ENCODE data around the gene ZNF346. TPM values are rescaled to one million over a fixed set of nuclear protein-coding genes. Genes with fewer than 3 reads are reported as not detected.
"Not testable (repeated sequence)": the region's sequence is repeated elsewhere in the genome, so short reads cannot be mapped to it uniquely, and the experiment has no call there.

The ZNF346 gene
- total RNA-seq, 1 donor from 2014 or later, result 28.1 TPM

GRCh38 chr5:177006265-177006972, 16.1 kb upstream of the ZNF346 start, which contains the start of gene UIMC1:
UIMC1 (minus strand) TSS chr5:177006779; CDS start chr5:176982615, 24,164 bp downstream.
- intact Hi-C loops (cut with micrococcal nuclease), result loop anchor here (1.0 to 5.0 kb wide), 9 partner anchors 16 to 645 kb away; partner anchors contain the start of genes KIAA1191, LMAN2, NSD1 and TMED9

DNA sequence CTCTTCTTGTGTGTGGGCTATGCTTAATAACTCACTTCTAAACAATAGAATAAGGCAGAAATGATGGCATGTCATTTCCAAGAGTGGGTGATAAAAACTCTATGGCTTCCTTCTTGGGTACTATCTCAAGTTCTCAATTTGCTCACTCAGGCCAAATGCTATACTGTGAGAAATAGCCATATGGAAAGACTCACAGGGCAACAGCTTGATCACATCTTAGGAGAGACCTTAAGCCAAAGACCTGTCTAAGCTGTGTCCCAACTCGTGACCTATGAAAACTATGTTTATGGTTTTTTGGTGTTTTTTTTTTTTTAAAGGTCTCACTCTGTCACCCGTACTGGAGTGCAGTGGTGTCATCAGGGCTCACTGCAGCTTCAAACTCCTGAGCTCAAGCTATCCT, 13.8 kb upstream of the ZNF346 start:
- intact Hi-C loops (cut with micrococcal nuclease), result loop anchor here (5.0 kb wide), 2 partner anchors 344 to 361 kb away; partner anchors contain the start of genes LMAN2 and TSPAN17

DNA sequence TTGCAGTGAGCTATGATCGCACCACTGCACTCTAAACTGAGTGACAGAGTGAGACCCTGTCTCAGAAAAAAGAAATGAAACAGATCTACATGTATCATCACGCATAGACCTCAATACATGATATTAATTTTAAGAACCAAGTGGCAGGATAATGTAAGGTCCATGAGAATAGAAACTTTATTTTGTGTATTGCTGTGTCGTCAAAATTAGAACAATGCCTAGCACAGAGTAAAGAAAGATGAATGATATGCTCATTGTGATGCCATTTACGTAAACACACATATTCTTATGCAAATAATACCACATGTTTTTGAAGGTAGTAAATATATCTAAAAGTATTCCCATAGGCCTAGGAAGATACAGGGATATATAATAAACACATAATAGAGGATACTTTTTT, 12.3 kb upstream of the ZNF346 start:
- intact Hi-C loops (cut with micrococcal nuclease), result no loop called here

- intact Hi-C loops (cut with micrococcal nuclease), result no loop called here
Measured at GRCh38 chr5:177015156-177015555, 7.3 kb upstream of the ZNF346 start.

DNA sequence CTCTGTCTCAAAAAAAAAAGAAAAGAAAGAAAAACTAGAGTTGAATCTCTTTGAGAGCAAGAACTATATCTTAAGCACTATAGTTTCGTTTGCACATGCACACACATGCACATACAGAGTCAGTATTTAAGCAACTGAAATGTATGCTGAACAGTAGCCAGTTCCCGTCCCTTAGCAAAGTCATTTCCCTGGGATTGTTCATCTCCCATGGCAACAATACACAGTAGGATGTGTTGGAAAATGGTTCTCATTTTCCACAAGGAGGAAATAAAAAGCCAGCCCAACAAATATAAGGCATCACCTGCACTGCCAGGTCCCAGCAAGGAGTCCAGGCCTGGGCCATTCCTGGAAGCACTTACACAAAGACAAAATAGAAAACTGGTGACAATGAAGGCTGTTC, 4.2 kb upstream of the ZNF346 start:
- intact Hi-C loops (cut with micrococcal nuclease), result no loop called here

DNA sequence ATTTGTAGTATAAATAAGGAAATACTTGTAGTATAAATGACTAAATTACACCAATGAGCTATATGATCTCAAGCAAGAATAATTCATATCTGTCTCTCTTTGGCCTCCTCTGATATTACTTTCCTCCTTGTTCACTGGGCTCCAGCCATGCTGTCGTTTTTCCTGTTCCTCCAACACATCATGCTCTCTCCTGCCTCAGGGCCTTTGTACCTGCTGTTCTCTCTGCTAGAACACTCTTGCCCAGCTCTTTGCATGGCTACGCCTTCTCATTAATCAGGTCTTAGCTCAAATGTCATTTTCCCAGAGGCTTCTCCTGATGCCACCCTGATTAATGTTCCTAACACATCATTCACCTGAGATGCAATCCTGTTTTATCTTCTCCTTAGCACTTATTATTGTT, 2.5 kb upstream of the ZNF346 start:
- intact Hi-C loops (cut with micrococcal nuclease), result loop anchor here (5.0 kb wide), 2 partner anchors 112 to 483 kb away; partner anchors contain the start of genes NSD1 and RNF44

GRCh38 chr5:177023303-177023664, 788 bp downstream of the ZNF346 start:
- intact Hi-C loops (cut with micrococcal nuclease), result loop anchor here (2.0 to 5.0 kb wide), 5 partner anchors 64 to 486 kb away; partner anchors contain the start of genes FGFR4, LMAN2, NSD1 and RNF44

DNA sequence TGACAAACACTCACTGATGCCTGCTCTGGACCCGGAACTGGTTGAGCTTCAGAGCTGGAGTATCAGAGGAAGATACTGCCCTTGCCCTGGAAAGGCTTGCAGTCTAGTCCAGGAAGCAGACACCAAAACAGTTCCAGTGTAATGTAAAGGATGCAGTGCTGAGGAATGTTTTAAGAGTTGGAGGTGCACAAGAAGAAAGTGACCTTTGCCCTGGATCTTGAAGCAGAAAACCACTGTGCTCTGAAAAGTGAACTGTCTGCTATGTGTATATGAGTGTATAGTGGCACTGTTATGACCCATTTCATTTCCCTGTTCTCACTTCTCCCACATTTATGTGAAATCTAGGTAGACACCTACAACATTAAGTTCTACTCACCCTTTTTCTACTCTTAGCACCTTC, 2.1 kb downstream of the ZNF346 start:
- intact Hi-C loops (cut with micrococcal nuclease), result loop anchor here (5.0 kb wide), 2 partner anchors 108 to 487 kb away; partner anchors contain the start of genes NSD1 and RNF44

DNA sequence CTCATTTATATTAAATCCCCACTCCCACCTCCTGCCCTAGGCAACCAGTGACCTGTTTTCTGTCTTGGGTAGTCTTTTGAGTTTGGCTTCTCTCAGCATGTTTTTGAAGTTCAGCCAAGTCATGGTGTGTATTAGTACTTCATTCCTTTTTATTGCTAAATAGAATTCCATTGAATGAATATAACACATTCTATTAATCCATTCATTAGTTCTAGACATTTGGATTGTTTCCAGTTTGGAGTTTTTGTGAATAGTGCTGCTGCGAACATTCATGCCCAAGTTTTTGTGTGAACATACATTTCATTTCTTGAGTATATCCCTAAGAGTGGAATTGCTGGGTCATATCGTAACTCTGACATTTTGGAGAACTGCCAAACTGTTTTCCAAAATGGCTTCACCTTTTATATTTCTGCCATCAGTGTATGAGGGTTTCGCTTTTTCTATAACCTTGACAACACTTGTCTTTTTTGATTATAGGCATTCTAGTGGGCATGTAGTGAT, 2.7 kb downstream of the ZNF346 start:
- intact Hi-C loops (cut with micrococcal nuclease), result no loop called here

GRCh38 chr5:177027665-177028064, 5.2 kb downstream of the ZNF346 start:
- intact Hi-C loops (cut with micrococcal nuclease), result no loop called here

DNA sequence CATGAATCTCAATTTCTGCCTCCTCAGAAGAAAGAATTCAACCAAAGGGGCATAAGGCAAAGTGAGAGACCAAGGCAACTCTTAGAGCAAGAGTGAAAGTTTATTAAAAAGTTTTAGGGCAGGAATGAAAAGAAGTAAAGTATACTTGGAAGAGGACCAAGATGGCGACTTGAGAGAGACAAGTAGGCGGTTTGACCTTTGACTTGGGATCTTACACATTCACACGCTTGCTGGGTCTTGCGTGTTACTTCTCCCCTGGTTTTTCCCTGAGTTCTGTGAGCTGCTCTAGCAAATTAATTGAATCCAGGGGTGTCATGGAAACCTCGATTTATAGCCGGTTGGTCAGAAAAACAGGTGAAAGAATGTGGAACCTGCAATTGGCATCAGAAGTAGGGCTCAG, 7.0 kb downstream of the ZNF346 start:
- intact Hi-C loops (cut with micrococcal nuclease), result no loop called here

- intact Hi-C loops (cut with micrococcal nuclease), result no loop called here
Measured at GRCh38 chr5:177035976-177036375, 13.5 kb downstream of the ZNF346 start.

DNA sequence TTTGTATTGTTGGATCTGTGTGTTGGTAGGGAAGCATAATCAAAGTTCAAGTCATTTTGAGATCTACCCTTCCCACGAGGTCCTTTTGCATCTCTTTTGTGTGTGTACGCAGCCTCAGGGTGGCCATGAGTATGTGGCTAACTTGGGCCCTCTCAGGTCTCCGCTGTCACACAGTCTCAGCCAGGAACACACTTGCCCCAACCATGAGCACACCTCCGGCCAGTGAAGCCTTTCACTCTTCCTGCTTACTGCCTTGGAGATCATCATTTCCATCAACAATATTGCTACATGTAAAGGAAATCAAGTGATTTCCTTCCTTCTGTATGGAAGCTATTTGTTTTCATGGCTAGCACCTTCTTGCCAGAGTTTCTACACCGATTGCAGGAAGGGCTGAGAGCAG, 13.9 kb downstream of the ZNF346 start:
- intact Hi-C loops (cut with micrococcal nuclease), result no loop called here

DNA sequence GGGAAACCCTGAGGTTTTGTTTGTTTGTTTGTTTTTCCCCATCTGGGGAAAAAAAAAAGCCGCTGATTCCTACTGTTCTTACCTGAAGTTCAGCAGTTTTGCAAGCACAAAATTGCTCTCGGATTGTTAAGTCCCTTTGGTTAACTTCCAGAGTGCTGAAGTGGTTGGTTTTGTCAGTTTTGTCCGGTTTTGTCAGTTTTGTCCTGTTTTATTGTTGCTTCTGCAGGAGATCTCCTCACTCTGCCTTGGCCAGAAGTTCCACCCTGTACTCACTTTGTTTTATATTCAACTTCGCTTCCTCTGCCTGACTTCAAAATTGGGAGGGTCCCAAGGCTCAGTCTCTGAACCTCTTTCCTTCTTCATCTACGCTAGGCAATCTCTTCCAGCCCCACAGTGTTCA, 14.4 kb downstream of the ZNF346 start:
- intact Hi-C loops (cut with micrococcal nuclease), result no loop called here

GRCh38 chr5:177040814-177041420, 18.4 kb downstream of the ZNF346 start:
- intact Hi-C loops (cut with micrococcal nuclease), result no loop called here

DNA sequence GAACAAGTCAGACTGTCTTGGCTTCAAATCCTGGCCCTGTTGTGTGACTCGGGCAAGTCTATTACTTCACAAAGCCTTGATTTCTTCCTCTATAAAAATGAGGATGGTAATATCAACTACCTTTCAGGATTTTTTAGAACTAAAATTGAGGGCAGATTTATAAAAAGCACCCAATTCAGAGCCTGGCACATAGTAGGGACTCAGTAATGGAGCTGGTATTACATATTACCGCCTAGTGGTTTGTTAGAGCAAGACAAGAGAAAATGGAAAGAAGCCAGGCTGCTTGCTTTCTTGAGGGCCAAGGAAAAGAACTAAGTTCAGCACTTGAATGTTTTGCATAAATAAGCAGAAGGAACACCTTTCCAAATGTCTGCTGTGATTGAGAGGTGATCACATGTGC, 19.4 kb downstream of the ZNF346 start:
- intact Hi-C loops (cut with micrococcal nuclease), result no loop called here

GRCh38 chr5:177043114-177043513, 20.6 kb downstream of the ZNF346 start:
- intact Hi-C loops (cut with micrococcal nuclease), result no loop called here

DNA sequence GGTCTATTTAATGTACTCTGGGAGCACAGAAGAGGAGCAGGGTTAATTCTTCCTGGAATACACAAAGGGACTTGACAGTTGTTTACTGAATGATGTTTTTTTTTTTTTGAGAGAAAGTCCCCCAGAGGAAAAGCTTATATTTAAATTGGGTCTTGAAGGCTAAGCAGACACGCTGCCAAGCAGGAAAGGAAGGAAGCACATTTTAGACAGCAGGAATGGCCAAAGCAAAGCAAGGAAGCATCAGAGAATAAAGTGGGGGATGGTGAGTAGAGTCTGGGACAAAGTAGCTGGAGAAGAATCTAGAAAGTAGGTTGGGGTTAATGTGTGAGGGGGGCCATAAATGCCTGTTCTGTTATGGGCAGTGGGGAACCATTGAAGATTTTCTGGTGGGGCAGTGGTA, 21.5 kb downstream of the ZNF346 start:
- intact Hi-C loops (cut with micrococcal nuclease), result no loop called here

DNA sequence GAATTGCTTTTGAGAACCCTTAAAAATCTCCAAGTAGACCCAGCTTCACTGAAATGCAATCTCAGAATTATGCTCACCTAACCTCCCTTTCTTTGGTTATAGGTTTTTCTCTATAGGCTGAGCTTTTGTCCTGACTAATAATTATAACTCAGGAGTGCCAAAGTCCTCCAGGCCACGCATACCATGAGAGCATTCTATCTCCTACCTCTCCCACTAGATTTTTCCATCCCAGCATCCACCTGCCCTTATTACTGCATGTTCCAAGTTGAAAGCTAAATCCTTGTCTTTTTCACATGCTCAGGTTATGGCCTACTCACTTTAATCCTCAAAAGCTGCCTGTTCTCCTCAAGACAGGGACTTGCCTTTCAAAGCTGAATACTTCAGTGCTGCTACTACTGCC, 22.1 kb downstream of the ZNF346 start:
- intact Hi-C loops (cut with micrococcal nuclease), result no loop called here

DNA sequence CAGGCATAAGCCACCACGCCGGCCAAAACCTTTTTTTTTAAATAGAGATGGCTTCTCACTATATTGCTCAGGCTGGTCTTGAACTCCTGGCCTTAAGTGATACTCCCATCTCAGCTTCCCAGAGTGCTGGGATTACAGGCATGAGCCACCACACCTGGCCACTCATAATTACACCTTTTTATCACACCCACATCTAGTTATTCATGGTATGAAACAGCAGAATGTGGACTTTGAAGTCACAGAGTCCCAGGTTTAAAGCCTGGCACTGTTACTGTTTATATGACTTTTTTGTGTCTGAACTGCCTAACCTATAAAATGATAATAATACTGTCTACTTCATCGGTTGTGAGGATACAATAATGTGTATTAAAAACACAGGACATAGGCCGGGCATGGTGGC, 23.1 kb downstream of the ZNF346 start:
- intact Hi-C loops (cut with micrococcal nuclease), result no loop called here

DNA sequence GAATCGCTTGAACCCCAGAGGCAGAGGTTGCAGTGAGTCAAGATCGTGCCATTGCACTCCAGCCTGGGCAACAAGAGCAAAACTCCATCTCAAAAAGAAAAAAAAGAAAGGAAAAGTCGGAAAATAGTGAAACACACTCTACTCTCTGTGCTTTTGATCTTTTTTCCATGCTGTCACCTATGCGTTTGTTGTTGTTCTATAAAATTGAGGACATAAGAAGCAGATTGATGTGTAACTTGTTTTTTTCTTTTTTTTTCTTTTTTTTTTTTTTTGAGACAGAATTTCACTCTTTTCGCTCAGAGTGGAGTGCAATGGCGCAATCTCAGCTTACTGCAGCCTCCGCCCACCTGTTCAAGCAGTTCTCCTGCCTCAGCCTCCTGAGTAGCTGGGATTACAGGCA, 26.0 kb downstream of the ZNF346 start:
- intact Hi-C loops (cut with micrococcal nuclease), result not testable (repeated sequence)

- intact Hi-C loops (cut with micrococcal nuclease), result no loop called here
Measured at GRCh38 chr5:177049285-177049684, 26.8 kb downstream of the ZNF346 start.

Measured in T-helper 1 cell treated with Interleukin-12 subunit alpha and Interleukin-12 subunit beta and Interleukin-4 antibody, amounts not matched to agents 30 ng/mL and 1 ng/mL, for 36 hours (primary cell).